ENCODE data around the gene STRAP. TPM values are rescaled to one million over a fixed set of nuclear protein-coding genes. Genes with fewer than 3 reads are reported as not detected.

The STRAP gene
- total RNA-seq, 4 donors from 2014 or later: 66.1 to 97.2 (median 75.5) TPM

- no peak for TF ChIP-seq CTCF (IDR thresholded peaks at IDR 0.05; ENCODE audit: low read depth)
Measured at GRCh38 chr12:15942475-15942874, 60.3 kb downstream of the STRAP start.

Other genes with a start within 250 kb of the STRAP start
- 100 to 1,000 TPM; 254 to 462 (median 288) TPM for gene EPS8, start 93.0 kb upstream of the STRAP start, total RNA-seq
- gene DERA, start 28.9 kb downstream of the STRAP start, total RNA-seq: 10 to 100 TPM; 33.0 to 49.1 (median 43.4) TPM

Data from subcutaneous adipose tissue (tissue), 4 donors.